GM18870 (cell line): Measurements from ENCODE around the gene MTARC2.

ENCODE experiments used
- ATAC-seq: cut with Tn5 transposase; IDR thresholded peaks from one replicate; pipeline ENCODE4 v1.9.1; 2021; ENCODE audit warnings: moderate library complexity; ENCODE audit not compliant: unreplicated experiment

MTARC2 gene

GRCh38 chr1:220824031-220824989, 76.2 kb downstream of the MTARC2 start:
- no peak for ATAC-seq

- no peak for ATAC-seq
These were observed 77.9 kb downstream of the MTARC2 start for GRCh38 chr1:220825819-220826551.

GRCh38 chr1:220826729-220827128, 78.6 kb downstream of the MTARC2 start:
- no peak for ATAC-seq

GRCh38 chr1:220827445-220828178, 79.5 kb downstream of the MTARC2 start:
- ATAC-seq: no peak

- ATAC-seq: no peak
These were observed 80.0 kb downstream of the MTARC2 start for GRCh38 chr1:220828179-220828490.

- ATAC-seq: no peak
These were observed 80.9 kb downstream of the MTARC2 start for GRCh38 chr1:220828950-220829586.

- ATAC-seq: no peak
These were observed 85.3 kb downstream of the MTARC2 start for GRCh38 chr1:220833436-220833835.
